ENCODE data around the gene METTL21C.

The METTL21C gene

GRCh38 chr13:102694937-102695336 lies at the start of gene METTL21C:
TSS of gene METTL21C (minus strand) at chr13:102695044. CDS start at chr13:102694498, 546 bp downstream.
- no peak for DNase-seq

GRCh38 chr13:102742506-102742905 lies 47.7 kb upstream of the METTL21C start:
- no peak for DNase-seq

DNA sequence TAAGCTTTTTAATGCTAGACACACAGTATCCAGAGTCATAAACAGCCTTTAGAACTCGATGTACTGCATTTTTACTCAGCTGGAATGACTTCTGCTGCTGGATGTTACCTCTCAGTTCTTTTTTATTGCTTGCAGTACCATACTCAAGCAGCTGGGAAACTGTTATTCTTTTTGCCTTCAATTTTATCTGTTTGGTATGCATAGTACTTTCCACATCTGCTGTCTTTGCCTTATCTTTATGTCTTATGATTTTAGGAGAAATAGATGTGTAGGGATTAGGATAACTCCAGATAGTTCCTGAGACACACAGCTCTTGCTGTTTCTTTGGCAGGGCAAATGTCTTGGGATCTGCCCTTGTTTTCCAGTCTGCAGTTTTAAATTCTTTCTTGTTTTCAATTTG lies 47.3 kb upstream of the METTL21C start:
- DNase-seq, result no peak

- peak; percentile 31 for DNase-seq
These were observed 34.9 kb upstream of the METTL21C start for GRCh38 chr13:102729560-102730270.

DNA sequence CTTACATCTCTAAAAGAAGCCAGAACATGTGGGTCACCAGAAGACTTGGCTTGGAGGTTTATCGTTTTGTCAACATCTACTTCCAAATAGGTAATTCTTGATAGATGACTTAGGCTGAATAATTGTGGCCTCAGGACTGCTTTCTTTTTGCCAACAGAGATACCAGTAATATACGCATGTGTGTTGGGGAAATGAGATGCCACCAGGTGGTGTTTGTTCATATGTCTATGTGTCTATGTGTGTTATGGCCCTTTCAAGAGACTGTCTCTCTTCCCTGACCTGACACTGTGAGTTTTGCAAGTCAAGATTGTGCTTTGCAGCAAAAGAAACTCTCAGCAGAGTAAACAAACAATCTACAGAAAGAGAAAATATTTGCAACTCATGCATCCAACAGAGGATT lies 31.6 kb upstream of the METTL21C start:
- DNase-seq, result no peak

- no peak for DNase-seq
These were observed 30.1 kb upstream of the METTL21C start for GRCh38 chr13:102724923-102725322.

DNA sequence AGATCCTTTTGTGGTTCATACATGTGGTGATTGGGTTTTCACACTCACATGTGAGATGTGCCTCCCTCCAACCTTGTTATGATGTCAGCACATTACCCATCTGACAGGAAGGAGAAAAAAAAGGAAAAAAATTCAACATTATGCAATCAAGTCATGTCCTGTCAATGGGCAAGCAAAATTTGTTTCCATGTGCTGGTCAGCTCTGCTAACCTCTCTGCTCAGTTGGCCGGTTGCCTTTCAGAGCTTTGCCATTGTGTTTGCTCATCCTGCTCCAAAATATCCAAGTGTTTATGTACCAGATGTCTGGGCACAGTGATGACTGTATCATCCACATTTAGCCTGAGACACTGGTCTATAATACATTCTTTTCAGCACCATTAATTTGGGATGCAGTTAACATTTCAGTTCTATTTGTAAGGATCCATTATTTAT lies 27.0 kb upstream of the METTL21C start:
- no peak for DNase-seq

GRCh38 chr13:102718746-102719145 lies 23.9 kb upstream of the METTL21C start:
- DNase-seq, result no peak

GRCh38 chr13:102715447-102715846 lies 20.6 kb upstream of the METTL21C start:
- DNase-seq, result no peak

GRCh38 chr13:102710261-102710679 lies 15.4 kb upstream of the METTL21C start:
- no peak for DNase-seq

DNA sequence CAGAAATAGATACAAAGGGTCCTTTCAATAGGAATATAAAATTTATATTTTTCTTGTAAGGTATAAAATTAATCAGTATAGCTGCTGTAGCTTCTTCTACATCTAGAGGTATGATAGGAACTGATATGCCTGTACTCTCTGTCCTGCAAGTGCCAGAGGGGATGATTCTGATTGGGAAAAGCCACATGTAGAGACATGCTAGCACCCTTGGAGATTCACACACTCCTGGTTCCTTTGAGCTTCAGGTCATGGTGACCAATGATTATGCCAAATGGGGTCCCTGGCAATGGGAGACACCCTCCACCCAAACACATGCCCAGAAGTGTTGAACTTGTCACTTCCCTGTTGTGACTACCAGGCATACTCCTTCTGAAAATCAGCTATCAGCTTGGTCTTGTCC lies 14.7 kb upstream of the METTL21C start:
- DNase-seq, result no peak

- DNase-seq, result no peak
These were observed 14.1 kb upstream of the METTL21C start for GRCh38 chr13:102708991-102709390.

DNA sequence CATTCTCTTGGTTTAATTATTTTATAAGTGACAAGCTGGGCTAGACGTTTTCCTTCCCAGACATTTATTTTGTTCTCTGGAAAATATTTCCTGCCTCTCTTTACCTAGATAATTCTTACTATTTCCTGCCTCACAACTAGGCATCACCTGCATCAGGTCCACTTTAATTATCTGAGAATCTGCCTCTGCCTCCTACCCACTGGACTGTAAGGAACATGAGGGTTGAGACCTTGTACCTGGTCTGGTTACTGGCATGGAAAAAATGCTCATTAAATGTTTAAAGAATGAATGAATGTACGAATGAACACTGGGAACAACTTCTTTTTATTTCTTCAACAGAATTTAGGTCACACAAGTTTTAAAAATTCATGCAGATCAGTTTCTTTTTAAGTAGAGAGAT lies 13.4 kb upstream of the METTL21C start:
- no peak for DNase-seq

GRCh38 chr13:102707467-102707866 lies 12.6 kb upstream of the METTL21C start:
- peak; percentile 62 for DNase-seq

DNA sequence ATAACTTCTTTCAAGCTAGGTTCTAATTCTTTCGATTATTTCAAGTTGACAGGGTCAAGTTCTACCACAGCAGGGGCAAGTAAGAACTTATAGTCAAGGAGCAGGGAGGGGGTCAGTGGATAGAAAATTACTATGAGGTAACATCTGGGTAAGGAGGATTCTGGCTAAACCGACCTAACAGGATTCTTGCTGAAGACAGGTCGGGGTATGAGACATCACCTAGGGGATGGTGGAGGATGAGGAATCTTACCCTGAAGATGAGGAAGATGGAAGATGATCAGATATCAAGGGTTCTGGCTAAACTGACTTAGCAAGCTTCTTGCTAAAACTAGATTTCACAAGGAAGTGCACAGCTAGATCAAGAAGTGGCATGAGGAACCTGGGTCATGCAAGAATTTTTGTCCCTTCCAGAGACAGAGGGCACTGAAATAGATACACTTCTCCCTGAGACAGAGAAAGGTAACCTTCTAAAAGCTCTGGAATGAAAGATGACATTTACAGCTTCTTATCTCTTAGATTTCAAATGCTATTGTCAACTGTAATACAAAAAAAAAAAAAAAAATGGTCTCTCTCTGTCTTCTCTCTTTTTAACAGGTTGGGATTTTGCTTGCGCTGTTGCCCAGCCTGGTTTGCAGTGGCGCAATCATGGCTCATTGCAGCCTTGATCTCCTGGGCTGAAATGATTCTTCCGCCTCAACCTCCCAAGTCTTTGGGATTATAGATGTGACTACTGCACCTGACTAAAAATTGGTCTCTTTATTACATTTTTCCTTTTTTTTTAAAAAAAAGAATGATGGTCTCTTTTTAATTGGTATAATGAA lies 9.6 kb upstream of the METTL21C start:
- DNase-seq, result no peak

GRCh38 chr13:102703726-102704035 lies 8.8 kb upstream of the METTL21C start:
- DNase-seq, result no peak

DNA sequence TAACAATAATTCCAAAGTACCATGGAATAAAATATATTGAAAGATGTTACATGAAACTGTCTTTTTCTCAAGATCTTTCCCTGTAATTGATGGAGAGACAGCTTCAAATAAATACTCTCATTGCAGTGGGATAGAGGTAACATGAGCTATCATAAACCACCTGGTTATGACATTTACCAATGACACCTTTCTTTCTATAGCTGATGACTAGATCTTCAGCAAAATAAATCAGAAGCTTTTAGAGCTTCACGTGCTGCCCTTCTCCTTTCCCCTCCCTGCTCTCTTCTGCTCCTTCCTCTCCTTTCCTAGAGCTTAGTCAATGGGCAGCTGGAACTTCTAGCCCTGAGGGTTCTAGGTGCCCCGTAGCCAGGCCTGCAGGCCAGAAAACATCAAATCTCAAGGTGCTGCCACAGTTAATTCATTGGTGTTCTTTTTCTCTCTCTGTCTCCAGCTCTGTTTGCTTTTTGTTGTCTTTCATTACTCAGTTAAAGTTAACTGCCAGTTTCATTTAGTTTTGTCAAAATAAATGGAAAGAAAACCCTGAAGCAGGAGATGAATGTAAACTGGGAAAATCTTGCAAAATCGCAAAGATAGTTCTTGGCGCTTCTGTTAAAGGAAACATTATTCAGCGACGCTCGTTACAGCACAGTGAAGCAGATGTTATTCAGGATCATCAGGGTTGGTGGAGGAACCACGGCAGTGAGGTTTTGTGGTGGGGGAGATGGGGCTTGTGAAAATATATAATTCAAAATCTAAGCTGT lies 8.3 kb upstream of the METTL21C start:
- DNase-seq, result no peak

DNA sequence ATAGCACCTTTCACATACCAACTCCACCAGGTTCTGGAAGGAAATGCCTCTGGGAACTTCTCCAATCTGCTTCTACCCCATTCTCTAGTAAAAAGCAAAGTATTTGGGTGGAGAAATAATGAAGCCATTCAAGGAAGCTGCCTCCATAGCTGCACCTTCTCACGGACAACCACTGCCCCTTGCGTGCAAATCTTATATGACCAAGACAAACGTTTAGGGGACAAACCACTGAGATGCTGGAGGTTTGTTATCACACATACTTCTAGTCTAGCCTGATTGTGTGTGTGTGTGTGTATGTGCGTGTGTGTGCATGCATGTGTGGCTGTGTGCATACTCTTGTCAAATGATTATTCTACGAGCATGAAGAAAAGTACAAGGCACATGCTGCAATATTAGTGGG lies 6.5 kb upstream of the METTL21C start:
- no peak for DNase-seq

DNA sequence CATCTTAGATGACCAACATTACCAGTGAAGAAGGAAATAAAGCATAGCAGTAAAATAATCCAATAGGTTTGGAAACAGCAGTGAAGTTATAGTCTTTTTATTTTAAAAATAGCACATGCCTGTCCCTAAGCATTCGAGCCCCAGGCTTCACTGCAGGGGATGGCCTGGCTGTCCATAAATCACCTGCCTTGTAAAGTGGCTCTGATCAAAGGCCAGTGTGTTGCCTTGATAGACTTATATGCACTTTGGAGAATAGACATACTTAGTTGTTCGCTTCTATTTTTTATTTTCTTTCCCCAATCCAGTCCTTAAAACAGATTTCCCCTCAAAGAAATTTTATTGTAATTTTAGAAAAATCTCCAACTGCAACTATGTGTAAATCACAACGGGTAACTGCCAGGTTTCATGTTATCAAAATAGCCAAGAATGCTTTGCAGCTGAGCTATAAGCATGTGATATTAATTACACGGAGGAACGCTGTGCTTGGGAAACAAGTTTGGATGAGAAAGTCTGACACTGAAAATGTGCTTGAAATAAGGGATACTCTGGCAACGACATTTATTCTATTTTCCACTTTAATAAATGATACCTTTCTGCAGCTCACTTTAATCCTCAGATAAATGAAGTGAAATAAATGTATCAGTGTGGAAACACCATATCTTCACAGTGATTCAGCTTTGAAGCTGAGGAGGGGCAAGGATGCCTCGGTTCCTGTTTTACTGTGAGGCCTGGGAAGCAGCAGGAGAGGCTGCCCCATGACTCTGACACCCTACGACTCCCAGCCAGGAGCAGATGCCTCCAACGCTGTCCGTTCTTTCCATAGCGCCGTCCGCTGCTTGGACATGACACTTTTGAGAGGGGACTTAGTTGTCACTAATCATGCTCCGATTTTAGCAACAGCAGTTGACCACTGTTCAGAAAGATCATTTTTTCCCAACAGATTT lies 5.5 kb upstream of the METTL21C start:
- DNase-seq, result no peak

- DNase-seq, result no peak
These were observed 4.7 kb upstream of the METTL21C start for GRCh38 chr13:102699504-102699903.

GRCh38 chr13:102698649-102698980 lies 3.8 kb upstream of the METTL21C start:
- no peak for DNase-seq

DNA sequence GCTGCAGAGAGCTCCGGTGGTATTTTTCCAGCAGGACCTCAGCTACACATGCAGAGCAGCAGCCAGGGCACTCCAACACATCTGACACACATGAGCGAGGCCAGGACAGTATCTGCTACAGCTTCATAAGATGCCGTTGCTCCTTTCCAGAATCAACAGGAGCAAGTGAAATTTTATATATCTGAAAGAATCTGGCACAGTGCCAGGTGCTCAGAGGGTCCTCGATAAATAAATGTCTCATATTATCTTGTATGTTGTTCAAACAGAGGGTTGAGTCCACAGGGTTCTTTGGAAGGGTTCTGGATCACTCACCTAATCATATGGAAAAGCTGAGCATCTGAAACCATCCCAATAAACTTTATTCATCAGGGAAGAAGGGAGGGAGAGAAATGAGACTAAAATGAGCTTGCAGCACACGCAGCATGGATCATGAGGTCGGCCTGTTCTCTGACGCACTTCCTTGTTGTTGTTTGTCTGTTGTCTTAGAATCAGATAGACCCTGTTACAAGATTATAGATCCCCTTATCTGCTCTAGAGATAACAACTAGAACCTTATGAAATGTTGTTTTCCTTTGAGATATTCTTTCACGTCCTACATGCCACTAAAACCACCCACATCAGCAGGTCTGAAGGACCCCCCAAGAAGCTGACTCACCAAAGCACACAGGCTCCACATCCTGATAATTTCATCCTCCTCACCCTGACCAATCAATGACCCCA lies 3.2 kb upstream of the METTL21C start:
- no peak for DNase-seq
